Left ventricle myocardium inferior (tissue), 1 donor: ENCODE results near the gene KIF9. TPM values are rescaled to one million over a fixed set of nuclear protein-coding genes. Genes with fewer than 3 reads are reported as not detected.
"Not testable (repeated sequence)": the region's sequence is repeated elsewhere in the genome, so short reads cannot be mapped to it uniquely, and the experiment has no call there.

ENCODE experiments used
- DNase-seq: peaks from one replicate; pipeline ENCODE4 v3.0.0-alpha.2; 2020
- H3K27ac ChIP-seq: fragments of 200-600 bp; replicated peaks from 2 replicates; pipeline ENCODE4 v1.8.0; 2021
- H3K27me3 ChIP-seq: fragments of 200-600 bp; 2 replicates; pipeline ENCODE4 v1.8.0; 2021; ENCODE audit warnings: low read depth
- H3K36me3 ChIP-seq: fragments of 200-600 bp; 2 replicates; pipeline ENCODE4 v1.8.0; 2021
- H3K4me1 ChIP-seq: fragments of 200-600 bp; 2 replicates; pipeline ENCODE4 v1.8.0; 2021
- H3K4me3 ChIP-seq: fragments of 200-600 bp; 2 replicates; pipeline ENCODE4 v1.8.0; 2021; ENCODE audit warnings: mild to moderate bottlenecking, moderate library complexity
- H3K9me3 ChIP-seq: fragments of 200-600 bp; replicated peaks from 2 replicates; pipeline ENCODE4 v1.8.0; 2021
- CTCF ChIP-seq: fragments of 200-600 bp; IDR thresholded peaks from 2 replicates; pipeline ENCODE4 v1.8.0; 2021; ENCODE audit warnings: antibody characterized with exemption, mild to moderate bottlenecking, borderline replicate concordance
- intact Hi-C: fragments of 100-400 bp; cut with micrococcal nuclease; formaldehyde crosslinking; loops from one replicate; pipeline ENCODE4 v1.11.0; 2022
- total RNA-seq: library from RNA; stranded (reverse); fragmentation: NEBNext Ultra II Directional; extraction: Animal tissue kit (Norgen Biotek cat#: 25700); gene quantifications from one replicate; pipeline ENCODE4 v1.2.1, GENCODE V29; 2021
- donor health status: DM: no; HTN: yes; CAD: no; lungs with severe emphysema.

Gene KIF9
- total RNA-seq, 1 donor from 2014 or later = 13.5 TPM

- H3K27ac ChIP-seq = no peak overlapping the region
- H3K27me3 ChIP-seq = no peaks in the 10 kb centered on the region
- no peaks in the 10 kb centered on the region for H3K36me3 ChIP-seq
- no peaks in the 10 kb centered on the region for H3K9me3 ChIP-seq
- no peaks in the 10 kb centered on the region for H3K4me1 ChIP-seq
- no peak for TF ChIP-seq CTCF
- intact Hi-C loops = loop anchor here (10.0 kb wide), 1 partner anchor 73 kb away; no protein-coding TSS in a partner anchor
- no peak for DNase-seq
- H3K4me3 ChIP-seq = no peak overlapping the region
These were observed 30.9 kb downstream of the KIF9 start for GRCh38 chr3:47251689-47252088.

GRCh38 chr3:47251085-47251484 is 31.5 kb downstream of the KIF9 start:
- H3K27ac ChIP-seq, H3K27me3 ChIP-seq, DNase-seq, H3K9me3 ChIP-seq, H3K4me3 ChIP-seq, H3K36me3 ChIP-seq, H3K4me1 ChIP-seq: not testable (repeated sequence)
- intact Hi-C loops = loop anchor here (10.0 kb wide), 1 partner anchor 74 kb away; no protein-coding TSS in a partner anchor

GRCh38 chr3:47250309-47251060 is 32.1 kb downstream of the KIF9 start:
- H3K36me3 ChIP-seq = no peaks in the 10 kb centered on the region
- peak; percentile 73 for TF ChIP-seq CTCF
- no peak overlapping the region for H3K4me3 ChIP-seq
- H3K27me3 ChIP-seq = no peaks in the 10 kb centered on the region
- no peaks in the 10 kb centered on the region for H3K9me3 ChIP-seq
- intact Hi-C loops = loop anchor here (10.0 kb wide), 1 partner anchor 74 kb away; no protein-coding TSS in a partner anchor
- H3K27ac ChIP-seq = no peak overlapping the region
- no peaks in the 10 kb centered on the region for H3K4me1 ChIP-seq
- DNase-seq = peak; percentile 27

DNA sequence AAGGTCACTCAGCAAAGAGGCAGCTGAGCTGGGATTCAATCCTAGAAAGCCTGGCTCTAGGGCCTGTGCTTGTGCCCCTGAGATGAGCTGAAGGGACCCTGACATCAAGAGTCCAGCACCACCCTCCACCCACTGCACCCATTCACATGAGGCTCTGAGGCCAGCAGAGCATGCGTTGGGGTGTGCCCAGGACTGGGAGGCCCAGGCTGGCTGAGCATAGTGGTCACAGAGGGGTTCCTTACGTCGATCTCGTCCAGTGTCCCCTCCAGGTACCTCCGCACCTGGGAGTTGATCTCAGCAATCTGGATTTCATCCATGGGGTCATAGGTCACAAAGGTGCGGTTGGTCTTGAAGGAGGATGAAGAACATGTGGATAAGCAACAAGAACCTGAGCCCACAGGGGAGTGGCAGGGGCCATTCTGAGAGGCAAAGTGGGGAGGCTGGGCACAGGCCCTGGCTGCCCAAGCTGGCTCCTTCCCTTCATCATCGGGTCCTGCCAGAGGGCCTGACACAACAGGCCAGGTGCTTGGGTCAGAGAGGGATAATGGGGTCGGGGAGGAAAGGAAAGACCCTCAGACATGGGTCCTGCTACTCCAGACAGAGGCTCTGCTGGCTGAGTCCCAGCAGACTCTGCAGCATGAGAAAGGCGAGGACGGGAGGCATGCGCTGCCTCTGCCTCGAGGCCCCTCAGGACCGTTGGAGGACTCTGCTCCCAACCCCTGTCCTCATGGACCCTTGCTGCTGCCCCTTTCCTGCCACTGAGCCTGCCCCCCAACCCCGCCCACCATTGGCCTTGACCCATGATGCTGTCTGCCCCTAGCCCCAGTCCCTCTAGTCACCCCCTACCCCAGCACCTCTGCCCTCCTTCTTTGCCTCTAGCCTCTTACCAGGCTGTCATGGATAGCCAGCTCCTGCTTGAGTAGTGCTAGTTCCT is 35.2 kb downstream of the KIF9 start:
- Histone ChIP-seq H3K9me3 (no peaks in the 10 kb centered on the region), H3K4me1 (no peaks in the 10 kb centered on the region), H3K4me3 (no peak overlapping the region), H3K27ac (no peak overlapping the region), H3K36me3 (no peaks in the 10 kb centered on the region), H3K27me3 (no peaks in the 10 kb centered on the region)
- no peak for TF ChIP-seq CTCF
- intact Hi-C loops = no loop called here
- no peak for DNase-seq

DNA sequence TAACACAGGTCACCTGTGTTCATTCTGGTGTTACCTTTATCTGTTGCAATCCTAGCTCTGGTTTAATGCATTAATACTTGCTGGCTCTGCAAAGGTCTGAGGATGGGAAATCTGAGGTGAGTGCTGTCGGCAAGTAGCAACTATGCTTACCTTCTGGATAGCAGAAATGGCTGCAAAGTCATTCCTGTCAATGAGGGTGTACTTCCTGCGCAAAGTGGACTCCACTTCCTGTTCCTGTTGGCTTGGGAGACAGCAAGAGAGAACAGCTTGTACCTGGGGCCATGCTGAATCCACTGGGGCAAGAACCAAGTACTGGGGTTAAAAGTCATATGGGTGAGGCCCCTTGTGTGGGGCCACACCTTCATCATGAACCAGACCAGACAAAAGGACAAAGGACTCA is 37.3 kb downstream of the KIF9 start:
- no peaks in the 10 kb centered on the region for H3K36me3 ChIP-seq
- no peak for TF ChIP-seq CTCF
- no peaks in the 10 kb centered on the region for H3K27me3 ChIP-seq
- no peak overlapping the region for H3K4me3 ChIP-seq
- DNase-seq = no peak
- intact Hi-C loops = no loop called here
- H3K9me3 ChIP-seq = no peaks in the 10 kb centered on the region
- H3K4me1 ChIP-seq = no peaks in the 10 kb centered on the region
- no peak overlapping the region for H3K27ac ChIP-seq
